ENCODE results near the gene DPYD. TPM values are rescaled to one million over a fixed set of nuclear protein-coding genes. Genes with fewer than 3 reads are reported as not detected.

Gene DPYD
- total and polyA plus RNA-seq, 9 donors: 17.2 to 45.9 (median 38.7) TPM

GRCh38 chr1:97368296-97368695 lies 552.5 kb downstream of the DPYD start:
- H3K4me3 ChIP-seq: no peak overlapping the region
- 95 to 98% (median 97%) methylated on average over 1 of the region's 1 CpG for WGBS, 3 donors
- no peaks in the 10 kb centered on the region for H3K27me3 ChIP-seq
- H3K36me3 ChIP-seq: no peaks in the 10 kb centered on the region
- no peak for DNase-seq
- H3K27ac ChIP-seq: no peak overlapping the region
- H3K4me1 ChIP-seq (ENCODE audit: insufficient read depth): no peaks in the 10 kb centered on the region
- TF ChIP-seq CTCF (IDR thresholded peaks at IDR 0.05) (no peak), EP300 (IDR thresholded peaks at IDR 0.05) (no peak), POLR2A (IDR thresholded peaks at IDR 0.05) (no peak)
- H3K9me3 ChIP-seq: no peaks in the 10 kb centered on the region
- intact Hi-C loops (cut with DNase I): no loop called here

GRCh38 chr1:97366984-97367383 lies 553.9 kb downstream of the DPYD start:
- H3K27ac ChIP-seq: no peak overlapping the region
- no peaks in the 10 kb centered on the region for H3K9me3 ChIP-seq
- intact Hi-C loops (cut with DNase I): no loop called here
- TF ChIP-seq POLR2A (IDR thresholded peaks at IDR 0.05) (no peak), EP300 (IDR thresholded peaks at IDR 0.05) (no peak), CTCF (IDR thresholded peaks at IDR 0.05) (no peak)
- no peaks in the 10 kb centered on the region for H3K36me3 ChIP-seq
- DNase-seq: no peak
- 30 to 56% (median 55%) methylated on average over 3 of the region's 3 CpGs for WGBS, 3 donors
- H3K27me3 ChIP-seq: no peaks in the 10 kb centered on the region
- H3K4me1 ChIP-seq (ENCODE audit: insufficient read depth): no peaks in the 10 kb centered on the region
- H3K4me3 ChIP-seq: no peak overlapping the region

GRCh38 chr1:97365026-97365425 lies 555.8 kb downstream of the DPYD start:
- 81 to 86% (median 85%) methylated on average over 4 of the region's 4 CpGs for WGBS, 3 donors

GRCh38 chr1:97364086-97364485 lies 556.7 kb downstream of the DPYD start:
- intact Hi-C loops (cut with DNase I): no loop called here
- TF ChIP-seq POLR2A (IDR thresholded peaks at IDR 0.05) (no peak), EP300 (IDR thresholded peaks at IDR 0.05) (no peak), CTCF (IDR thresholded peaks at IDR 0.05) (no peak)
- Histone ChIP-seq H3K27me3 (no peaks in the 10 kb centered on the region), H3K27ac (no peak overlapping the region), H3K4me1 (ENCODE audit: insufficient read depth) (no peaks in the 10 kb centered on the region), H3K9me3 (no peaks in the 10 kb centered on the region), H3K36me3 (no peaks in the 10 kb centered on the region), H3K4me3 (no peak overlapping the region)
- DNase-seq: no peak

More at GRCh38 chr1:97365026-97365425, 555.8 kb downstream of the DPYD start:
- intact Hi-C loops (cut with DNase I): no loop called here
- Histone ChIP-seq H3K36me3 (no peaks in the 10 kb centered on the region), H3K27me3 (no peaks in the 10 kb centered on the region), H3K4me1 (ENCODE audit: insufficient read depth) (no peaks in the 10 kb centered on the region), H3K9me3 (no peaks in the 10 kb centered on the region), H3K27ac (no peak overlapping the region), H3K4me3 (no peak overlapping the region)
- TF ChIP-seq EP300 (IDR thresholded peaks at IDR 0.05): no peak
- TF ChIP-seq POLR2A (IDR thresholded peaks at IDR 0.05): no peak
- TF ChIP-seq CTCF (IDR thresholded peaks at IDR 0.05): no peak
- no peak for DNase-seq

- Histone ChIP-seq H3K36me3 (no peaks in the 10 kb centered on the region), H3K27ac (no peak overlapping the region), H3K27me3 (no peaks in the 10 kb centered on the region), H3K4me3 (no peak overlapping the region), H3K4me1 (ENCODE audit: insufficient read depth) (no peaks in the 10 kb centered on the region), H3K9me3 (no peaks in the 10 kb centered on the region)
- no peak for DNase-seq
- TF ChIP-seq EP300 (IDR thresholded peaks at IDR 0.05) (no peak), POLR2A (IDR thresholded peaks at IDR 0.05) (no peak), CTCF (IDR thresholded peaks at IDR 0.05) (no peak)
- WGBS, 3 donors: 95 to 99% (median 98%) methylated on average over 1 of the region's 1 CpG
- intact Hi-C loops (cut with DNase I): no loop called here
Observed at GRCh38 chr1:97356309-97356708, 564.5 kb downstream of the DPYD start.

Measured in ovary (tissue), 9 donors.